Measurements from ENCODE around the gene DDB1.

Gene DDB1

DNA sequence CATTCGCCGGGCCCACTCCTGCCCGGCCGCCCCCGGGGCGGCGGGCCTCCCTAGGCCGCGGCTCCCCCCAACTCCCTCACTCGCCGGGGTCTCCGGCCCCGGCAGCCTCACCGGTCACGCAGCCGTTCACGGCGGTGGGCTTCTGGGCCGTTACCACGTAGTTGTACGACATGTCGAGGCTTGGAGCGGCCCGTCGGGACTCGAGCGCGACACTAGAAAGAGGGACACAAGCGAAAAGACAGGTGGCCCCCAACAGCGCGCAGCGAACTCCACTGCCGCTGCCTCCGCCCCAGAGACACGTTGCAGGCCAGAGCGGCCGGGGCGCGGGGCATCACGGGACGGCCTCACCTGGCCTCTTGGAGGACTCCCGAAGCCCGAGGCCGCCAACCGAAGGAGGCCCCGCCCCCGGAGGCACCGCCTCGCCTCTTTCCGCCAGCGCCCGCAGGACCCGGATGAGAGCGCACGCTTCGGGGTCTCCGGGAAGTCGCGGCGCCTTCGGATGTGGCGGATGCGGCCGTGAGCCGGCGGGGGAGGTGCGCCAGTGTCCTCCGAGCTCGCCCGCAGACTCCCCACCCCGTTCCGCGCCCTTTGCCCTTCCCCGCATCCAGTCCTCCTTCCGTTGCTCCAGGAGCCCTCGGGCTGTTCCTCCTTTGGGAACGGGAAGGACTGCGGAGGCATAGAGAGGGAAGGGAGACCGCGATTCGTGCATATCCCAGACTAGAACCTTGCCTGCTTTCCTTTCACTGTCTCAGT is at the start of gene DDB1, which contains the start of gene TKFC:
Gene DDB1 (minus strand): TSS at position 309 of the 753 bp plus-strand sequence. CDS start 137 bp downstream, at position 172.
Gene TKFC (plus strand): TSS at position 432 of the 753 bp plus-strand sequence. CDS start 1,501 bp downstream, outside the sequence.
- no CpG with 5 or more reads among the region's 81 CpGs for WGBS (ENCODE audit: insufficient coverage, insufficient read length)
- Histone ChIP-seq H3K36me3 (ENCODE audit: control insufficient read depth, insufficient read depth, low read length) (peaks cover 6% of the 10 kb centered on the region; the same call in 1 of the 2 replicates), H3K27ac (ENCODE audit: low read length) (no peak within 1 kb of the TSS), H3K27me3 (ENCODE audit: control insufficient read depth, insufficient read depth, low read length) (no peaks in the 10 kb centered on the region), H3K4me3 (ENCODE audit: low read length) (peak within 1 kb of the TSS; percentile 95), H3K9me3 (ENCODE audit: control insufficient read depth, insufficient read depth, low read length) (no peaks in the 10 kb centered on the region), H3K4me1 (ENCODE audit: control insufficient read depth, insufficient read depth, low read length) (peaks cover 3% of the 10 kb centered on the region)
- DNase-seq (ENCODE audit: low read depth, low spot score): peak; percentile 86

DNA sequence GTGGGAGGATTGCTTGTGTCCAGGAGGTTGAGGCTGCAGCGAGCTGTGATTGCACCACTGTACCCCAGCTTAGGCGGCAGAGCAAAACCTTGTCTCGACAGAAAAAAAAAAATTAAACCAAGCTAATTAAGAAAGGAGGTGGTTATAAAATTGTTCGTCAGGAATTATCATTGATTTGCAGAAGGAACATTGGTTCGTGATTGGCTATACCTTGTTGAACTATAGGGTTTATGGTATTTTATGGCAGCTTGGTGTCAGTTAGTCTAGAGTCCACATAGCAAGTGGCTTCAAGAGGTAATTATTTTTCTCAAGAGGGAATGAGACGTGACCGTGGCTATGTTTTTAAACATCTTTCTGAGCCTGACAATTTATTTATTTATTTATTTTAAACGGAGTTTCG is 48.0 kb upstream of the DDB1 start:
- Histone ChIP-seq H3K9me3 (ENCODE audit: control insufficient read depth, insufficient read depth, low read length) (no peaks in the 10 kb centered on the region), H3K27me3 (ENCODE audit: control insufficient read depth, insufficient read depth, low read length) (no peaks in the 10 kb centered on the region), H3K27ac (ENCODE audit: low read length) (no peak overlapping the region), H3K4me3 (ENCODE audit: low read length) (no peak overlapping the region), H3K4me1 (ENCODE audit: control insufficient read depth, insufficient read depth, low read length) (no peaks in the 10 kb centered on the region), H3K36me3 (ENCODE audit: control insufficient read depth, insufficient read depth, low read length) (no peaks in the 10 kb centered on the region; the same call in 1 of the 2 replicates)
- 100% methylated on average over 2 of the region's 9 CpGs for WGBS (ENCODE audit: insufficient coverage, insufficient read length)
- no peak for DNase-seq (ENCODE audit: low read depth, low spot score)

DNA sequence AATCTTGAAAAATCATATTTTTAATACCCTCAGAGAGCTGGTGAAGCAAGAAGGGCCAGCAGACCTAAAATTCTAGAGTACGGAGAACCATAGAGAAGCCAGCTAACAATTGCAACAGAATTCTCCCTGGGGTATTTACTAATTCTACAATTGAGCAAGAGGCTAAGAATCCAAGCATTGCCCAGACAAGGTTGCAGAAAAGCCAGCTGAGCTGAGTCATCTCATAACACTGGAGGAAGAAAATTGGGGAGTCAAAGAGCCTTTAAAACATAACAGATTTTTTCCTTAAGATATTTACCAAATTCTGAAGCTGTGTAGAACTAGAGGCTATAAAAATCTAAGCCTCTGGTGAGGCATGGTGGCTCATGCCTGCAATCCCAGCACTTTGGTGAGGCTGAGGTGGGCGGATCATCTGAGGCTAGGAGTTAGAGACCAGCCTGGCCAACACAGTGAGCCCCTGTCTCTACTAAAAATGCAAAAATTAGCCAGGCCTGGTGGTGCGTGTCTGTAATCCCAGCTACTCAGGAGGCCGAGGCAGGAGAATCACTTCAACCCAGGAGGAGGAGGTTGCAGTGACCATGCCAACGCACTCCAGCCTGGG is 45.9 kb upstream of the DDB1 start:
- no peak for DNase-seq (ENCODE audit: low read depth, low spot score)
- no peak overlapping the region for H3K4me3 ChIP-seq (ENCODE audit: low read length)
- H3K9me3 ChIP-seq (ENCODE audit: control insufficient read depth, insufficient read depth, low read length): no peaks in the 10 kb centered on the region
- H3K36me3 ChIP-seq (ENCODE audit: control insufficient read depth, insufficient read depth, low read length): no peaks in the 10 kb centered on the region; the same call in 1 of the 2 replicates
- H3K27me3 ChIP-seq (ENCODE audit: control insufficient read depth, insufficient read depth, low read length): no peaks in the 10 kb centered on the region
- no peak overlapping the region for H3K27ac ChIP-seq (ENCODE audit: low read length)
- whole genome bisulfite sequencing (ENCODE audit: insufficient coverage, insufficient read length): no CpG with 5 or more reads among the region's 5 CpGs
- no peaks in the 10 kb centered on the region for H3K4me1 ChIP-seq (ENCODE audit: control insufficient read depth, insufficient read depth, low read length)

DNA sequence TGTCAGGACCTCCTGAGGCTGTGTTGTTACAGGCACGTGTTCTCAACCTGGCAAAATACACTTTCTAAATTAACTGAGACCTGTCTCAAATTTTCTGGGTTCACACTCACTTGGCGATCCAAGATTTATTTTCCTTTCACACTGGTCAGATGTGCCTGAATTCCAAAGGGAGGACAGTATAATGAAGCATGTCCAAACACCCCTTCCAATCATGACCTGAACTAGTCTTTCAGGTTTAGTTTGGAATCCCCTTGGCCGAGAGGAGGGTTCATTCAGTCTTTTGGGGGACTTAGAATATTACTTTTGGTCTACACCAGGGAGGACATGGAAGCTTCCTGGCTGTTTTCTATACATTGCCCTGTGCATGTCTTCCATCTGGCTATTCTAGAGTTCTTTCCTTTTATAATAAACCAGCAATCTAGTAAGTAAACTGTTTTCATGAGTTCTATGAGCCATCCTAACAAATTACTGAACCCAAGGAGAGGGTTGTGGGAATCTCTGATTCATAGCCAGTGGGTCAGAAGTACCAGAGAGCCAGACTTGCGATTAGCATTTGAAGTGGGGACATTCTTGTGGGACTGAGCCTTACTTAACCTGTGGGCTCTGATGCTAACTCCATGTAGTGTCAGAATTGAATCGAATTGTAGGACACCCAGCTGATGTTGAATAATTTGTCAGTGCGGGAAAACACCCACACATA is 44.7 kb upstream of the DDB1 start:
- no peak overlapping the region for H3K4me3 ChIP-seq (ENCODE audit: low read length)
- no peak for DNase-seq (ENCODE audit: low read depth, low spot score)
- H3K36me3 ChIP-seq (ENCODE audit: control insufficient read depth, insufficient read depth, low read length): no peaks in the 10 kb centered on the region; the same call in 1 of the 2 replicates
- no peaks in the 10 kb centered on the region for H3K27me3 ChIP-seq (ENCODE audit: control insufficient read depth, insufficient read depth, low read length)
- no peak overlapping the region for H3K27ac ChIP-seq (ENCODE audit: low read length)
- no peaks in the 10 kb centered on the region for H3K4me1 ChIP-seq (ENCODE audit: control insufficient read depth, insufficient read depth, low read length)
- WGBS (ENCODE audit: insufficient coverage, insufficient read length): no CpG with 5 or more reads among the region's 6 CpGs
- H3K9me3 ChIP-seq (ENCODE audit: control insufficient read depth, insufficient read depth, low read length): peaks cover 2% of the 10 kb centered on the region; the same call in 1 of the 2 replicates

DNA sequence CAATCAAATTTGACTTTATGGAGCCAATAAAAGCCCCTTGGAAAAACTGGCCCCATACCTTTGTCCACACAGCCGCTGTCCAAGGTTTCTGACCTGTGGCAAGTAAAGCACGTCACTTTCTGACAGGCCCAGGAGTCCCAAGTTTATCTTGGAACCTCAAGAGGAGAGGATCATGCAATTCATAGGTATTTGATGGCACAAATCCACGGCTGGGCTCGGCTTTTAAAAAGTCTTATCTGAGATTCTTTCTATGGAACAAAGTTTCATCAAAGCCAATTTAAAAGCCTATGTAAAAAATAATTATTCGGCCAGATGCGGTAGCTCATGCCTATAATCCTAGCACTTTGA is 42.8 kb upstream of the DDB1 start:
- no CpG with 5 or more reads among the region's 6 CpGs for WGBS (ENCODE audit: insufficient coverage, insufficient read length)
- peaks cover 2% of the 10 kb centered on the region; the same call in 1 of the 2 replicates for H3K9me3 ChIP-seq (ENCODE audit: control insufficient read depth, insufficient read depth, low read length)
- no peak overlapping the region for H3K27ac ChIP-seq (ENCODE audit: low read length)
- H3K27me3 ChIP-seq (ENCODE audit: control insufficient read depth, insufficient read depth, low read length): no peaks in the 10 kb centered on the region
- H3K36me3 ChIP-seq (ENCODE audit: control insufficient read depth, insufficient read depth, low read length): no peaks in the 10 kb centered on the region; the same call in 1 of the 2 replicates
- no peak overlapping the region for H3K4me3 ChIP-seq (ENCODE audit: low read length)
- DNase-seq (ENCODE audit: low read depth, low spot score): no peak
- no peaks in the 10 kb centered on the region for H3K4me1 ChIP-seq (ENCODE audit: control insufficient read depth, insufficient read depth, low read length)

DNA sequence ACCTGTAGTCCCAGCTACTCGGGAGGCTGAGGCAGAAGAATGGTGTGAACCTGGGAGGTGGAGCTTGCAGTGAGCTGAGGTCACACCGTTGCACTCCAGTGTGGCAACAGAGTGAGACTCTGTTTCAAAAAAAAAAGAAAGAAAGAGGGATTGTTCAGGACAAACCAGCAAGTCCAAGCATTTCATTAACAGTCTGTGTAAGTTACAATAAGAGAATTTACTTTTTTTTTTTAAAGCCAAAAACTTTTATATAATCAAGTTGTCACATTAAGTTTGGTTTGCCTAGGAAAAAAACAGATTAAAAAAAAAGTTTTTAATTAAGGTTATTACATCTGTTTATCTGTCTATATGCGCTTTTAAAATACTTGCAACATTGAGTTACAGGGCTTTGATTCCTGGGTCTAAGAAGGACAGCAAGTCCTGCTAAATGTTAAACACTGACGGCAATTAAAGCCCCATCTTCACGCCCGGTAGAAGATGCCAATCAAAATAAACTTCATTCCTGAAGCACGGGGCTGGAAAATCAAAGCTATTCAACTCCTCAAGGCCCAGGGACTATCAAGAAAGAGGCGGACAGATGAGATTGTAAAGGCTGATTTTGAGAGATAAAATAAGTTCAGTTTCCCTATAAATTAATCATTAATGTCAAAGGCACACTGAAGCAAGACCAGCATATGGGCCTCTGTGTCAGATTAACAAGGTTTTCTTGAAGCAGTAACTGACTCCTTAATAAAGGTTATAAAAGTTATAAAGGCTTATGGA is 39.9 kb upstream of the DDB1 start:
- Histone ChIP-seq H3K27ac (ENCODE audit: low read length) (no peak overlapping the region), H3K9me3 (ENCODE audit: control insufficient read depth, insufficient read depth, low read length) (peaks cover 2% of the 10 kb centered on the region; the same call in 1 of the 2 replicates), H3K36me3 (ENCODE audit: control insufficient read depth, insufficient read depth, low read length) (peaks cover 9% of the 10 kb centered on the region; the same call in 1 of the 2 replicates), H3K4me1 (ENCODE audit: control insufficient read depth, insufficient read depth, low read length) (no peaks in the 10 kb centered on the region), H3K27me3 (ENCODE audit: control insufficient read depth, insufficient read depth, low read length) (no peaks in the 10 kb centered on the region), H3K4me3 (ENCODE audit: low read length) (no peak overlapping the region)
- no peak for DNase-seq (ENCODE audit: low read depth, low spot score)
- WGBS (ENCODE audit: insufficient coverage, insufficient read length): no CpG with 5 or more reads among the region's 8 CpGs

DNA sequence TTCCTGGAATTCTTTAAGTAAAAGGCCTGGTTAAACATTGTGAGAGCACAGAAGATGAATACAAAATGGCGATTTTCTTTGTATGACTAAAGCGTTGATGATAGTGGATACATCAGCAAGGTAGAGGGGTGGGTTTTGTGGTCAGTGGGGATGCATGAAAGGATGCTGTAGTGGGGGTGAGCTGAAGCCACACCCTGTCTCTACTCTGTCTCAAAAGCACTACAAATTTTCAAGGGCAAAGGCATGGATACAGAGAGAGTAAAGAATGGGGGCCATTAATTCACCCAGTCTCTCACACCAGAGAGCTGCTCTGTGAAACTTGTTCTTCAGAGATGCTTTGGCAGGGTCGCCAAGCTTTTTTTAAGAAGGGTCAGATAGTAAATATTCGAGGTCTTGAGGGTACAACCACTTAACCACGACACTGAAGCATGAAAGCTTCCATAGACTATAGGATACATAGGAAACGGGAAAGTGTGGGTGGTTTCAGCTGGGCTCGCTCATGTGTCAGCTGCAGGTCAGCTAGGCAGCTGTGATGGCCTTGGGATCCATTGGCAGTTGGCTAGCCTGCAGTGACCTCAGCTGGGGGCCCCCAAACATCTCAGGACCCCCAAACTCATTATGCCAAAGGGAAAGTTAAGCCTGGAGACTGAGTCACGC is 37.6 kb upstream of the DDB1 start:
- no peaks in the 10 kb centered on the region for H3K27me3 ChIP-seq (ENCODE audit: control insufficient read depth, insufficient read depth, low read length)
- peaks cover 20% of the 10 kb centered on the region; the same call in 1 of the 2 replicates for H3K36me3 ChIP-seq (ENCODE audit: control insufficient read depth, insufficient read depth, low read length)
- no peak overlapping the region for H3K4me3 ChIP-seq (ENCODE audit: low read length)
- no peak for DNase-seq (ENCODE audit: low read depth, low spot score)
- H3K9me3 ChIP-seq (ENCODE audit: control insufficient read depth, insufficient read depth, low read length): peaks cover 2% of the 10 kb centered on the region; the same call in 1 of the 2 replicates
- no peak overlapping the region for H3K27ac ChIP-seq (ENCODE audit: low read length)
- no peaks in the 10 kb centered on the region for H3K4me1 ChIP-seq (ENCODE audit: control insufficient read depth, insufficient read depth, low read length)
- no CpG with 5 or more reads among the region's 8 CpGs for WGBS (ENCODE audit: insufficient coverage, insufficient read length)

DNA sequence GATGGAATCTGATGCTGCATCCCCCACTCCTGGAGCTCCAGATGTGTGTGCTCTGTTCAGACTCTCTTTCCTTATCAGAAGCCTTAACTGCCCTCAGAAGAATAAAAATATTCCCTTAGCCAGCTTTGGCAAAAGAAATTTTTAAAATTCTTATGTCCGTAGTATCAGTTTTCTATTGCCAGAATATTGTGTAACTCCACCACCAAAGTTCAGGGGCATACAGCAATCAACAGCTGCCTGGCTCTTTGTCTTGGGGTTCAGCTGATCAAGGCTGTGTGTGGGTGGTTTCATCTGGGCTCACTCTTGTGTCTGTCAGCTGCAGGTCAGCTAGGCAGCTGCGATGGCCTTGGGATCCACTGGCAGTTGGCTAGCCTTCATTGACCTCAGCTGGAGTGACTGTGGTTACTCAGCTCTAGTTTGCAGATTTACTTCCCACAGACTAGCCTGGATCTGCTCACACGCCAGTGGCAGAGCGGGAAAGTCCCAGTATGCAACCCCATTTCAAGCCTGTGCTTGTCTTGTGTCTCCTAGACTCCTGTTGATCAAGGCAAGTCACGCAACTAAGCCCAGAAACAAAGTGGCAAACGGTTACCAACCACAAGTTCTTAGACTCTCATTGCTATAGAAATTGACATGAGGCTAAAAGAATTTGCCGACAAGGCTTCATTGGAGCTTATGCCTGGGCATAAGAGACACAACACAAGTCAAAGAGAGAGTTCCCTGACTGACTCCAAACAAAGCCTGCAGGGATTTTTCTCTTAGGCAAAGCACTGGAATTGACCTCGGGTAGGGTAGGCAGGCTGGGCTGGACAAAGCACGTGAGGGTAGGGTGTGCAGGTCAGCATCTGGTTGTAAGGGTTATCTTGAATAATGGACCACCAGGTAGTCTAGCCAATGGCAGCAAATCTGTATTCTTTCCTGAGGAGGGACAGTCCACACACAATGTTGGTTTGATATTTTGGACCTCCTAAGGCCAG is 36.8 kb upstream of the DDB1 start:
- Histone ChIP-seq H3K9me3 (ENCODE audit: control insufficient read depth, insufficient read depth, low read length) (peaks cover 2% of the 10 kb centered on the region; the same call in 1 of the 2 replicates), H3K4me1 (ENCODE audit: control insufficient read depth, insufficient read depth, low read length) (no peaks in the 10 kb centered on the region), H3K36me3 (ENCODE audit: control insufficient read depth, insufficient read depth, low read length) (peaks cover 20% of the 10 kb centered on the region; the same call in 1 of the 2 replicates), H3K27ac (ENCODE audit: low read length) (no peak overlapping the region), H3K27me3 (ENCODE audit: control insufficient read depth, insufficient read depth, low read length) (no peaks in the 10 kb centered on the region), H3K4me3 (ENCODE audit: low read length) (no peak overlapping the region)
- DNase-seq (ENCODE audit: low read depth, low spot score): no peak
- no CpG with 5 or more reads among the region's 9 CpGs for WGBS (ENCODE audit: insufficient coverage, insufficient read length)

DNA sequence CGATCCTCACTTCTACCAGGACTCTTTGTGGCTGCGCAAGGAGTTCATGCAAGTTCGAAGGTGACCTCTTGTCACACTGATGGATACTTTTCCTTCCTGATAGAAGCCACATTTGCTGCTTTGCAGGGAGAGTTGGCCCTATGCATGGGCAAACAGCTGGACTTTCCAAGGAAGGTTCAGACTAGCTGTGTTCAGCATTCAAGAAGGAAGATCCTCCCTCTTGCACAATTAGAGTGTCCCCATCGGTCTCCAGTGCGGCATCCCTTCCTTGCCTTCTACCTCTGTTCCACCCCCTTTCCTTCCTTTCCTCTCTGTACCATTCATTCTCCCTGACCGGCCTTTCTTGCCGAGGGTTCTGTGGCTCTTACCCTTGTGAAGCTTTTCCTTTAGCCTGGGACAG is 35.7 kb upstream of the DDB1 start:
- Histone ChIP-seq H3K36me3 (ENCODE audit: control insufficient read depth, insufficient read depth, low read length) (peaks cover 25% of the 10 kb centered on the region; the same call in 1 of the 2 replicates), H3K9me3 (ENCODE audit: control insufficient read depth, insufficient read depth, low read length) (peaks cover 2% of the 10 kb centered on the region; the same call in 1 of the 2 replicates), H3K27ac (ENCODE audit: low read length) (no peak overlapping the region), H3K4me3 (ENCODE audit: low read length) (no peak overlapping the region), H3K4me1 (ENCODE audit: control insufficient read depth, insufficient read depth, low read length) (no peaks in the 10 kb centered on the region), H3K27me3 (ENCODE audit: control insufficient read depth, insufficient read depth, low read length) (no peaks in the 10 kb centered on the region)
- no CpG with 5 or more reads among the region's 7 CpGs for WGBS (ENCODE audit: insufficient coverage, insufficient read length)
- DNase-seq (ENCODE audit: low read depth, low spot score): no peak

Measured in iPS DF 6.9 (cell line).